Measurements from ENCODE around the gene ZKSCAN5. TPM values are rescaled to one million over a fixed set of nuclear protein-coding genes. Genes with fewer than 3 reads are reported as not detected.
"Not testable (repeated sequence)": the region's sequence is repeated elsewhere in the genome, so short reads cannot be mapped to it uniquely, and the experiment has no call there.

Gene ZKSCAN5
- total and polyA plus RNA-seq, 8 donors = 1.4 to 4.1 (median 2.4) TPM

GRCh38 chr7:99499721-99500636, 4.5 kb upstream of the ZKSCAN5 start, which contains the start of gene ZNF394:
ZNF394 (minus strand) TSS chr7:99500281; CDS start chr7:99500093, 188 bp downstream.
- Histone ChIP-seq H3K27ac (peak within 1 kb of the TSS; percentile 75 to 92 (median 86)), H3K4me3 (peak within 1 kb of the TSS; percentile 70 to 82 (median 82)), H3K4me1 (peaks cover 0 to 15% (median 13%) of the 10 kb centered on the region in 3 donors), H3K9me3 (no peaks in the 10 kb centered on the region), H3K36me3 (peaks cover 0 to 3% (median 0%) of the 10 kb centered on the region in 3 donors), H3K27me3 (no peaks in the 10 kb centered on the region)
- FAIRE-seq = no peak
- ATAC-seq = peak; percentile 57 to 77 (median 72)
- peak; percentile 80 to 92 (median 88) for DNase-seq
- TF ChIP-seq CTCF (IDR thresholded peaks at IDR 0.05) = no peak
- intact Hi-C loops (cut with DNase I) = no loop called here
- 0 to 1% methylated on average over 67 to 68 of the region's 68 CpGs for WGBS, 2 donors

DNA sequence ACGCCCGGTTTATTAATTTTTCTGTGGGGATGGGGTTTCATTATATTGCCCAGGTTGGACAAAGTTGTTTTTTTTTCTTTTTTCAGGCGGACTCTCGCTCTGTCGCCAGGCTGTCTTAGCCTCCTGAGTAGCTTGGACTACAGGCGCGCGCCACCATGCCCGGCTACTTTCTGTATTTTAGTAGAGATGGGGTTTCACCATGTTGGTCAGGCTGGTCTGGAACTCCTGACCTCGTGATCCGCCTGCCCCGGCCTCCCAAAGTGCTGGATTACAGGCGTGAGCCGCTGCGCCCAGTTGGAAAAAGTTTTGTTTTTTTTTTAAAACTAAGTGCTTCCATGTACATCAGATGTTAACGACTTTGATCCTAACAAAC, 3.8 kb upstream of the ZKSCAN5 start:
- Histone ChIP-seq H3K9me3 (no peaks in the 10 kb centered on the region), H3K4me3 (peak overlapping the region; percentile 70 to 82 (median 82)), H3K27ac (peak overlapping the region; percentile 75 to 92 (median 86)), H3K36me3 (peaks cover 0 to 3% (median 0%) of the 10 kb centered on the region in 3 donors), H3K27me3 (no peaks in the 10 kb centered on the region), H3K4me1 (peaks cover 2 to 16% (median 16%) of the 10 kb centered on the region in 3 donors)
- intact Hi-C loops (cut with DNase I) = no loop called here
- DNase-seq = no peak
- TF ChIP-seq CTCF (IDR thresholded peaks at IDR 0.05) = no peak
- FAIRE-seq = no peak
- no peak for ATAC-seq
- WGBS, 2 donors = 41 to 42% methylated on average over 16 of the region's 16 CpGs

DNA sequence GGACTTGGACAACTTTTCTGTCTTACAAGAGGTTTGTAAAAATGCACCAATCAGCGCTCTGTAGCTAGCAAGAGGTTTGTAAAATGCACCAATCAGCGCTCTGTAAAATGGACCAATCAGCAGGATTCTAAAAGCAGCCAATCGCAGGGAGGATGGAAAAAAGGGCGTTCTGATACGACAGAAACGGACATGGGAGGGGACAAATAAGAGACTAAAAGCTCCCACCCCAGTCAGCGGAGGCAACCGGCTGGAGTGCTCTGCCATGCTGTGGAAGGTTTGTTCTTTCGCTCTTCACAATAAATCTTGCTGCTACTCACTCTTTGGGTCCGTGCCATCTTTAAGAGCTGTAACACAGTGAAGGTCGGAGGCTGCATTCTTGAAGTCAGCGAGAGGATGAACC, 3.2 kb upstream of the ZKSCAN5 start:
- H3K36me3 ChIP-seq; H3K9me3 ChIP-seq; H3K4me3 ChIP-seq; FAIRE-seq; DNase-seq; intact Hi-C loops (cut with DNase I); H3K27ac ChIP-seq; H3K27me3 ChIP-seq; ATAC-seq: not testable (repeated sequence)
- WGBS, 2 donors = 91 to 92% methylated on average over 12 of the region's 12 CpGs
- H3K4me1 ChIP-seq = peaks cover 6 to 22% (median 22%) of the 10 kb centered on the region in 3 donors

DNA sequence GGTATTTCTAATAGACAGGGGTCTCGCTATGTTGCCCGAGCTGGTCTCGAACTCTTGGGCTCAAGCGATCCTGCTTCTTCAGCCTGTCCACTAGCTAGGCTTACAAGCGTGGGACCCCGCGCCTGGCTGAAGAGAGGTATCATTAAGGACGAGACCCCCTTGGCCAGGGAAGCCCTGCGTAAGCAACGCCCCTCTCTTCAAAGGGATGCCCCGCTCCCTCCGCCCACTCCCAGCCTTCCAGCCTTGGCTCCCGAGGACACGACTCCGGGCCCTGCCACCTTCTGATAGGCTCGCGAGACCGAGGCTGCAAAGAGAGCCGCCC, 220 bp upstream of the ZKSCAN5 start:
- no peak for TF ChIP-seq CTCF (IDR thresholded peaks at IDR 0.05)
- no peaks in the 10 kb centered on the region for H3K36me3 ChIP-seq
- no peak for DNase-seq
- no peak for ATAC-seq
- peaks cover 10 to 25% (median 13%) of the 10 kb centered on the region in 3 donors for H3K4me1 ChIP-seq
- WGBS, 2 donors = 5 to 6% methylated on average over 19 of the region's 19 CpGs
- peak overlapping the region; percentile 70 to 93 (median 80) for H3K27ac ChIP-seq
- peak overlapping the region; percentile 66 to 83 (median 74) for H3K4me3 ChIP-seq
- H3K9me3 ChIP-seq = no peaks in the 10 kb centered on the region
- FAIRE-seq = no peak
- intact Hi-C loops (cut with DNase I) = no loop called here
- no peaks in the 10 kb centered on the region for H3K27me3 ChIP-seq

DNA sequence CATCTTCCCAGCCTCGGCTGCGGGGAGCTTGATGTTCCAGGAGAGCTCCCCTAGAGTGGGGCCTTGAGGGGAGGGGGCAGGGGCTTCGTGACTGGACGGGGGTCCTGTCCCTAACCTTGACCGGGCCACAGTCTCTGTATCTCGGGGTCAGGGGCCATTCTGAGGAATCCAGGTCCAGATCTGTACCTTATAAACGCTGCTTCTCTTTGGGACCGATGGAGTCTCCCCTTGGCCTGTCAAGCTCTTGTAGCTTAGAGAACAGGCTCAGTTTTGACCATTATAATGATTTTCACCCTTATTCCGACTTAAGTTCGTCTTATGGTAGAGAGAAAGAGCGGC, 831 bp downstream of the ZKSCAN5 start:
- TF ChIP-seq CTCF (IDR thresholded peaks at IDR 0.05) = no peak
- intact Hi-C loops (cut with DNase I) = no loop called here
- DNase-seq (no peak), FAIRE-seq (no peak), ATAC-seq (no peak)
- peak overlapping the region; percentile 70 to 93 (median 80) for H3K27ac ChIP-seq
- peak overlapping the region; percentile 66 to 83 (median 74) for H3K4me3 ChIP-seq
- 0 to 2% methylated on average over 11 of the region's 11 CpGs for WGBS, 2 donors
- no peaks in the 10 kb centered on the region for H3K9me3 ChIP-seq
- no peaks in the 10 kb centered on the region for H3K36me3 ChIP-seq
- H3K27me3 ChIP-seq = no peaks in the 10 kb centered on the region
- peaks cover 10 to 25% (median 13%) of the 10 kb centered on the region in 3 donors for H3K4me1 ChIP-seq

All from pancreas (tissue), 10 donors.